ENCODE measurements around the gene MACF1.
A peak's percentile ranks its signal among the peaks of the same experiment; 100 is the strongest.

The MACF1 gene

DNA sequence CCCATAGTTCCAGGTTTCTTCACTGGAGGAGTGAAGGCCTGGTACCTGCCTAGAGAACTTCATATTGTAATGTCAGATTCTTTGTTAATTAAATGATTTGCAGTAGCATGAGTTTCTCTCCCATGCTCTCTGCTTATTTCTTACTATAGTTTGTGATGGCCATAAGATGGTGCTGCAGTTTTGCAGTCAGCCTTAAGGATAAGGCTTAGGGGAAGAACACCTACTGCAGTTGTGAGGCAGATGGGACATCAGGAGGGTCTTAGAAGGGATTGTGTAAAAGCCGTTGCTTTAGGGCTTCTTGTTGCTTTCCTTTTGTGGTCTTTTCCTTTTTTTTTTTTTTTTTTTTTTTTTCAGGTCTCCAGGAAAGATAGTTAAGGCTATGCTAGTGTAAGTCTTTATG is 61.8 kb downstream of the MACF1 start:
- DNase-seq = no peak

DNA sequence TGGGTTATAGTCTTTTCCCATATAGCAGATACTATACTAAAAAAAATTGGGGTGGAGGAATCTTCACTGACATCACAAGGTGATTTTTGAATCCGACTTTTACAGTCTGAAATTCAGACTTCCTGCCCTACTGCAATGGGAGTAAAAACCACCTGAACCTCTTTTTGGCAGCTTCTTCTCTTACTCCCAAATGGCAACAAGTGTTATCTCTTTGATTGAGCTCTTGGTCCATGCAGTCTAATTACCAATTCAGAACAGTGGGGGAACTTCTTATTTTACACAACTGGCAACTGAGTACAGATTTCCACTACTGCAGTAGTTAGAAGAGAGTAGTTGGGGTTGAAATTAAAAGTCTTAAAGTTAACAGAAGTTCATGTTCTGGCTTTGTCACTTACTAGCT is 62.3 kb downstream of the MACF1 start:
- no peak for DNase-seq

DNA sequence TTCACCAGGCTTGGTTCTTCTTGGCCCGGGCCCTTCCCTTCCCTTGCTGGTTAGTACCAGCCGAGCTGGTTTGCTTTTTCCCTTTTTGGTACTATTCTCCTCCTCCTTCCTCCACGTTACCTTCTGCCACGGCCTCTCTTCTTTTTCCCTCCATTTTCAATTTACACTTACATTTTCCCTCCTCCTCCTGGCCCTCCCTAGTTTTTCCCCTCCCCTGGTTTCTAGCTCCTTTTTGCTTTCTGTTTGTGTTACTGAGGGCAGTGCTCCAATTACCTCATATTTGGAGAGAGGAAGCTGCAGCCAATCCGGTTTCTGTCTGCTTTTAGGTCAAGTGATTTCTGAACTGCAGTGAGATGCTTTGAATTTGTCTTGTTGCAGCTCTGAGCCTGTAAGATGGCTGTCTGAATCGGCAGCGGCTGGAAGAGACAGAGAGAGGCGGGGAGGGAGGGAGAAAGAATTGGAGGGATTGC is 63.7 kb downstream of the MACF1 start:
- DNase-seq = peak; percentile 6 to 45

DNA sequence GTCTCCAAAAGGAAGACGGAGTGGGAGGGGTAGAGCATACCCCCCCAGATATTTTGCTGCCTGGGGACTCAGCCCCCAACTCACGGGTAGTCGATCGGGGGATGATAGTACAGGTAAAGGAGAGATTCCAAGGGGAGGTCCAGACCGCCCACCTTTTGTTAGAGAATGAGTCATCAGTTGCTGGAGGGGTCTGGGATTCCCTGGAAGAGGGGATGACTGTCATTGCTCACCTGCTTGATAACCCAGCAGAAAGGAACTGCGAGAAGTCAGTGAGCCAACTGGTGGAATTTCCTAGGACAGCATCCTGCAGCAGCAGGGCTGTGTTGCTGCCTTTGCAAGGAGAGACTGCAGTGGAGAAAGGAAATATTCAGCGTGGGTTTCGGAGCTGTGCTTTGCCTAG is 64.4 kb downstream of the MACF1 start:
- no peak for DNase-seq

DNA sequence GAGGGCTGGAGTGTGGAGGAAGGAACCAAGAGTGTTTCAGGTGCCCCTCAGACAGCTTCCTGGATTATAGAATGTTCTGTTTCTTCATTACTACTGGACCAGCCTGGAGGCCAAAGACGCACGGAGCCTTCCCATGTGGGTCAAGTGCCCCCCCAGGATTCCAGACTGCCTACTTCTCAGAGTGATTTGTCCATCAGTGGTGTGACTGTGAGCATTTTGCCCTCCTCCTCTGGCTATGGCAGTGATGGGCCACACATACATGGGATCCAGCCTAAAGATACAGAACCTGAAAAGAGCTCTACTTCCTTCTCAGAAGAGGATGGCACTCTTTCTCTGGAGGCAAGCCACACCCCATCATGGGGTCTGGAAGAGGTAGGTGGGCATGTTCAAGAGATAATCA is 64.9 kb downstream of the MACF1 start:
- DNase-seq = no peak

DNA sequence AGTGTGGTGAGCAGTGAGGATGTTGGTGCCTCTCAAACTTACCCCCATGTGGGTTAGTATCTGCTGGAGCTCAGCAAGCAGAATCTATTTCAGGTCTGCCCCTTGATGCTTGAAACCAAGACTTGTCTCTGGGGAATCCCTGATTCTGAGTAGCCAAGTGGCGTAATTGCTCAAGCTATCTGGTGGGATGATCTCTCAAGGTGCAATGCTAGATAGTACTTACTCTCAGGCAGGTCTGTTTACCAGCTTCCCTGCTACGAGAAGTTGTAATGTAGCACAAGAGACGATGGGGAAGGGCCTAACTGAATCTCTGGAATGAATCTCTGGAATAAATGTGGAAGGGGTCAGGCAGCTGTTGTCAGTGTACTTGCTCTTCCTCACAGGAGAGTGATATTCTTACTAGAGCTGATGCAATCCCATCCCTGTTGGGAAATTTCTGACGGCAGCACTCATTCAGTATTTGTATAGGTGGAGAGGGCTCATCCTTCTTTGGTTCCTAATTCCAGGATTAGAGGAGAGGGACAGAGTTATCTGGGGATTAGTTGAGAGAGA is 65.4 kb downstream of the MACF1 start:
- peak in 1 of 2 donors; percentile 56 for DNase-seq

DNA sequence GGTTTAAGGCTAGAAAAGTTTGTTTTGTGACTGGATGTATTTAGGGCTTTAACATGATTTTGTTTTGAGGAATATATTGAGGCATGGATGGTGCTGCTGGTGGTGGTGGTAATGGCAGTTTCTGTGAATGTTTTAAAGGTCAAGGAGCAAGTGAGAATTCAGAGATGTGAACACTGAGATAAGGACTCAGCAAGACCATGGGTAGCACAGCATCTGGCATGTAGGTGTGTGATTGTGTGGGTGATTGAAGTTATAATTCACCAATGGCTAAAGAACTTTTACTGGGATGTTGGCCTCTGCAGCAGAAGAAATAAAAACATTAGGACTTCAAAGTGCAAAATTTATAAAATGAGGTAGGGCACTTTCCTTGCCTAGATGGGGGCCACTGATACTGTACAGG is 65.9 kb downstream of the MACF1 start:
- no peak for DNase-seq

DNA sequence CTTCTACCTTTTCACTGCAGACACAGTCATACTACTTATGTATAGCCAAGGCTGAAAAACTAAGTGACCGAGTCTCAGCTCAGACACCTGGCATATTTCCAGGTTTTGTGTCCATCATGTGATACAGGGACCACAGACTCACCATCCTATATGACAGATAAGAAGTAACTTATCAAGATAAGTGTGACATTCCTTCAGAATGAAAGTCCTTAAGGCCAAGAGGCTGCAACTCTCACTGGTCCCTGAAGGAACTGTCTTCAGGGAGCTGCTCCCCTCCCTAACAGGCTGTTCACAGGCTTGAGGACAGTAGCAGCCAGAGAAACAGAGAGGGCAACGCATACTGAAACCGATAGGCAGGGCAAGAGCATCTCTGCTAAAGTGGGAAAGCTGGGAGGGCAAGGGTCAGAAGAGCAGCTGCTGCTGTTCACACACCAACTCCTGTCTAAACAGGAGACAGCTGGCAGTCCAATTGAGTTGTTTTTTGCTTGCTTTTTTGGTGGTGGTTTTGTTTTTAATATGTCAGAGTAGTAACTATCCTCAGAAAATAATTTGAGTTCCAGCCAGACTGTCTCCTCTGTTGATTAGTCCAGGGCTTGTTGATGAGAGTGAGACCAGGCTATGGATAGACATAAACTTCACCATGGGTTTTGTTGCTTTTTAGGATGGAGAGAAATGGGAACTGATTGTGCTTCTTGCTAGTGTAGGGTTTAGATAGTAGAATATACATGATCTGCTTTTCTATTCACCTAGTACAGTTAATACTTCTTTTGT is 67.7 kb downstream of the MACF1 start:
- DNase-seq = no peak

DNA sequence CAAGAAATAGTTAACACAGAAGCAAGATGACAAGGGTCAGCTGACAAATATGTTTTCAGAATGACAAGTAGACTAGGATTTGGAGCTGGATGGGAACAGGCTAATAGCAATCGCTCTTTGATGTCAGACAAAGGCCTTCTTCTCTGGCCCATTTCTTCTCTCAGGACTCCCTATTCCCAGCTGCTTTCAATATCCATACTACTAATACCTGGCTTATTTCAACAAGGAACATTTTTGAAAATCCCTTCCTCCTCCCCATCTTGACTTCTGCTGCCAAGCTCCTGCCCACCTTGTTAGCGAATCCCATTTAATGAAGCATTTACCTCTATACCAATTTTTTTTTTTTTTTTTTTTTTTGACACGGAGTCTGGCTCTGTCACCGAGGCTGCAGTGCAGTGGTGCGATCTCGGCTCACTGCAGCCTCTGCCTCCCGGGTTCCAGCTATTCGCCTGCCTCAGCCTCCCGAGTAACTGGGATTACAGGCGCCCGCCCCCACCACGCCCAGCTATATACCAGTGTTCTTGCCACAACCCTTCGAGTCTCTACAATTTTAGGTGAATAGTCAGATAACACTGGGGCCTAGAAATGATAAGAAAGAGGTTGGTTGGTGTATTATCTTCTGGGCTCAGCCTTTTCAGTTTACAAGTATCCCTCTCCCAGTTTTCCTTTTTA is 68.4 kb downstream of the MACF1 start:
- DNase-seq = no peak

DNA sequence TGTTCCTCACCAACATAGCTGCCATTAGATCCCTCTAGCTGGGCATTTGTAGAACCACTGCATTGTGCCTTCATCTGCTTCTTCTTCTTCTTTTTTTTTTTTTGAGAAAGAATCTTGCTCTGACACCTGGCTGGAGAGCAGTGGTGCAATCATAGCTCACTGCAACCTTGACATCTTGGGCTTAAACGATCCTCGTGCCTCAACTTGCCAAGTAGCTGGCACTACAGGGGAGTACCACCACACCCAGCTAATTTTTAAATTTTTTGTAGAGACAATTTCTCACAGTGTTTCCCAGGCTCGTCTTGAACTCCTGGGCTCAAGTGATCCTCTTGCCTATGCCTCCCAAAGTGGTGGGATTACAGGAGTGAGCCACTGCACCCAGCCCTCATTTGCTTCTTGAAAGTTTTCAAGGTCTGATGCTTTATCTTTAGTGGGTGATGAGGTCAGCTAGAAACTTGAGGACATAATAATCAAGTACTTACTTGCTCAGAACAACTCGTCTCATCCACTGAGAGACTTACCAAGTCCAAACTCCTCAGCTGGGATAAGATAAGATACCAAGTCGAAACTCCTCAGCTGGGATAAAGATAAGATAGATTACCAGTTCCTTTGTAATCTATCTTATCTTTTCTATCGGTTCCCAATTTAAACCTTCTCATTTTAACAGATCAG is 71.5 kb downstream of the MACF1 start:
- DNase-seq = no peak

DNA sequence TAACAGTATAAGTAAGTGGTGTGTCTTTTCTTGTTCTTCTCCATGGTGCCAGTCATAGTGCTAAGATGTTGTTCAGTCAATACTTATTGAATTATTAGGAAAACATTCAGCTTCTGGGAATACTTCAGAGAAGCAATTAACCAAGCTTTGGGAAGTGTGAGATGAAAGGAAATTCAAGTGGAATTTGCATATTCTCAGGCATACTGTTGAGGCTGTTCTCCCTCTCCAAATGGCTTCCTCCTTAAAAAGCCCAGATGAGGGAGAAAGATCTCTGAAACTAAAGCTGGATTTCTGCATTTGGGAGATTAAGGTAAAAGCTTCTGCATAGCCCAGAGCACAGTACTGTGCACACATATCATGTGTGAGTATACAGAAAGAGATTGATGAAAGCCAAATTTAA is 73.4 kb downstream of the MACF1 start:
- DNase-seq = no peak

DNA sequence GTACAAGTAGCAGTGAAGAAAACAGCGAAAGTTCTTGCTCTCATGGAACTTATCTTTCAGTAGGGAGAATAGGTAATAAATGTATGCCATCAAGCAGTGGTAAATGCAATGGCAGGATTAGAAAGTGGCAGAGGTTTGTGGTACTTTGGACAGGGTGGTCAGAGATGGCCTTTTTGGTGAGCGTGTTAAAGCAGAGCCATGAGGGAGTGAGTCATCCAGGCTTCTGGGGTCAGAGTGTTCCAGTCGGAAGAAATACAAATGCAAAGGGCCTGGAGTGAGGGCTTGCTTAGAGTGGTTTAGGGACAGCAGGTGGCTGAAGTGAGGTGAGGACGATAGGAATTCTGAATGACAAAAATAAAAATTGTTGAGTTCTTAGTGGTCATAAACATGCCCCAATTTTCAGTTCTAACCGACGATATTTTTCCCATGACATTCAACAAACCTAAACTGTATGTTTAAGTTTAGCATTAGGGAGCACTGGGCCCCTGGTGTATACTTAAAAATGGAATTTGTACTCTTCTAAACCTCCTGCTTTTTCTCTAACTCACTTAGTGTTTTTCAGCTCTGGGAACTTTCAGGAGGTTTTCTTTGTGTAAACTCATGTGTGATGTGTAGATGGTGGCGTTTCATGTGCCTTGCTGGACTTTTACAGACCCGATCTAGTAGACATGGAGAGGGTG is 78.2 kb downstream of the MACF1 start:
- DNase-seq = no peak

DNA sequence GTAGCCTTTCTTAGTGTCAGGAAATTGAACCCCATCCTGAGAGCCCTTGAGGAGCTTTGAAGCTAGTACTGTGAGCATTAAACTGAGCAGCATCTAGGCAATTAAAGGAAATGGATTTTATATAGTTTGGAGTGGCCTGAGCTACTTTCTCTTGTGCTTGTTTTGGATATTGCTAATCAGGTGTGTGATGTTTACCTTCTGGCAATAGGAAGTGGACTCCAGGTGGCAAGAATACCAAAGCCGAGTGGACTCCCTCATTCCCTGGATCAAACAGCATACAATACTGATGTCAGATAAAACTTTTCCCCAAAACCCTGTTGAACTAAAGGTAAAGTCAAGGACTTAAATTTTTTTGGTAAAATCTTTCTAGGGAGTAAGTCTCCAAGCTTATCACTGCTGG is 79.4 kb downstream of the MACF1 start:
- DNase-seq = no peak

DNA sequence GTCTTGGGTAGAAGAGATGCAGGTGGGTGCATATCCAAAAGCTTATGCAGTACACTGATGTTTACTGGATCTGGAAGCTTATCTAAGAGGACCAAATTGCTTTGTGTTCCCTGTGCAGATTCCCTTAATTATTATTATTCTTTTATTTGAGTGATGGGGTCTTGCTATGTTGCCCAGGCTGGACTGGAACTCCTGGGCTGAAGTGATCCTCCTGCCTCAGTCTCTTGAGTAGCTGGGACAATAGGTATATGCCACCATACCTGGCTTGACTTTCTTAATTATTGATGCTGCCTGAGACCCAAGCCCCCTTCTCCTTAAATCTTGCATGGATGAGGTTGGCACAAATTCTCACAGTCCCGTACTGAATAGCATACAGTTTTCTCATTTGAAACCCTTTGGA is 83.0 kb downstream of the MACF1 start:
- no peak for DNase-seq

DNA sequence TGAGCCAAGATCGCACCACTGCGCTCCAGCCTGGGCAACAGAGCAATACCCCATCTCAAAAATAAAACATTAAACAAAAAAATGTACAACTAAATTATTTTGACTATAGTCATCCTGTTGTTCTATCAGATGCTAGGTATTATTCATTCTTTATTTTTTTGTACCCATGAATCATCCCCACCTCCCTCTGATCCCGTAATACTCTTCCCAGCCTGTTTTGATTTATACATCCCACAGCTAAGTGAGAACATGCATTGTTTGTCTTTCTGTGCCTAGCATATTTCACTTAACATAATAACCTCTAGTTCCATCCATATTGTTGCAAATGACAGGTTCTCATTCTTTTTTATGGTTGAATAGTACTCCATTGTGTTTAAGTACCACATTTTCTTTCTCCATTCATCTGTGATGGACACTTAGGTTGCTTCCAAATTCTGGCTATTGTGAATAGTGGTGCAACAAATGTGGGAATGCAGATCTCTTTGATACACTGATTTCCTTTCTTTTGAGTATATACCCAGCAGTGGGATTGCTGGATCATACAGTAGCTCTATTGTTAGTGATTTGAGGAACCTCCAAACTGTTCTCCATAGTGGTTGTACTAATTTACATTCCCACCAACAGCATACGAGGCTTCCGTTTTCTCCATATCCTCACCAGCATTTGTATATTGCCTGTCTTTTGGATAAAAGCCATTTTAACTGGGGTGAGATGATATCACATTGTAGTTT is 84.4 kb downstream of the MACF1 start:
- DNase-seq = no peak

DNA sequence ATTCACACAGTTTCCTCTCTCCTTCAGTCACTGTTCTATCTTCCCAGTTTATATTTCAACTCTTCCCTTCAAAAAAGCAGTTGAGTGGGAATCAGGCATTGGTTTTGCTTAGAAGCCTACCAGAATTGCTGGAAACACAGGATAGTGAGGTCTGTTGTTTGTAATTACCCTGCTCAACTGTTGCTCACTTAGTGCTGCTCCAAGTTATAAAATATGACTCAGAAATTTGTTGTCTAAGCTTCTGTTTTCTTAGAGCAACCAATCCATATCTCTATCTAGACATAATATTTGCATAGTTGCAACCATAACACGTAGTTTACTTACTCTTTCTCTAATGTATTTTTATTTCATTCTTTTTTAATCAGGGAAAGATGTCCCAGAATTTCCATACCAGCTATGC is 87.9 kb downstream of the MACF1 start:
- no peak for DNase-seq

DNA sequence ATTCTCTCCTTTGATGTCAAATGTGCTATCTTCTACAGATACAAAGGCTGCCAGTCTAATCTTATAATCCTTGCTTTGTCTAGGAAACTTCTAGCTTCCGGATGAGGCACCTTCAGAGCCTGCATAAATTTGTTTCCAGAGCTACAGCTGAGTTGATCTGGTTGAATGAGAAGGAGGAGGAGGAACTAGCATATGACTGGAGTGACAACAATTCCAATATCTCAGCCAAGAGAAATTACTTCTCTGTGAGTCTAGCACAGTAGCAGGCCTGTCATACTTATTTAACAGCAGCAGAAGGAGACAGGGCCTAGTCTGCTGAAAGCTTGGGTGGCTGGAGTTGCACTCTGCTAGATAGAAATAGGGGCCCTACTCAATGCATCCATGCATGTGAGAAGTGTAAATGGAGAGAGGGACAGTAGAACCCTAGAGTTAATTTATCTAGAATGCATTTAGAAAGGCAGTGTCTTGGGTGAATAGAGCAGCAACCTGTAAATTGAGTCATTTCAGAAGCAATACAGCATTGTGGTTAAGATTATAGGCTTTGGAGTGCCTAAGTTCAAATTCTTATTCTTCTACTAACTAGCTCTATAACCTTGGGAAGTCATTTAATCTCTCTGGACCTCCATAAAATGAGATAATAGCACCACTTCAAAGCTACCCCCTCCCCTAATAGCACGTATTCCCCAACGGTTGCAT is 89.0 kb downstream of the MACF1 start:
- DNase-seq = no peak

DNA sequence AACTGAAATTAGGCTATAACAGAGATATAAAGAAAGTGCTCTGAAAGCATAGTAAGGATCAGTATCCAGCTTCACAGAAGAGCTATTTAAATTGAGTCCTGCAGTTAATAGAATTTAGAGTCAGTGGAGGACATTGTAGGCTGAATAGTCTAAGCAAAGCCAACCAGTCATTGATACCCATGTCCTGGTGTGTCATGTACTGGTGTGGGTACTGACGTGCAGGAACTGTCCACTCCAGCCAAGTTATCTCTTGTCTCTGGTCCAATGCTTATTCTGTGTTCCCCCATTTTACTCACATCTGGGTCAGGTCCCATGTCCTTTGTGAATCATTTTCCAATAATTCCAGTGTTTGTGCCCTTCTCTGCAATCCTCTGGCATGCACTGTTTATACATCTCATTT is 90.0 kb downstream of the MACF1 start:
- DNase-seq = no peak

DNA sequence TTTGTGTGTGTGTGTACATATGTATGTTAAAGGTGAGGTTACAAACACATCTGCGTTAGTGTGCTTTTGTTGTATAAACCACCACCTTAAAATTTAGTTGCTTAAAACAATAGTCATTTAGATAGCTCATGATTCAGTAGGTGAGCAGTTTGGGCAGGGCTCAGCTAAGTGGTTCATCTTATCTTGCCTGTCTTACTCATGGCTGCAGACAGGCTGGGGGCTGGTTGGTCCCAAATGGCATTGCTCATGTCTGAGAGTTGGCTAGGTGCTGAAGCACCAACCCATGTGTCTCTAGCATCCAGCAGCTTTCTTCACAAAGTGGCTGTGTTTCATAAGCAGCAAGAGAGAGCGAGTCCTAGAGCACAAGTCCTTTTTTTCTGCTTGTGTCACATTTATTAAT is 91.4 kb downstream of the MACF1 start:
- no peak for DNase-seq

DNA sequence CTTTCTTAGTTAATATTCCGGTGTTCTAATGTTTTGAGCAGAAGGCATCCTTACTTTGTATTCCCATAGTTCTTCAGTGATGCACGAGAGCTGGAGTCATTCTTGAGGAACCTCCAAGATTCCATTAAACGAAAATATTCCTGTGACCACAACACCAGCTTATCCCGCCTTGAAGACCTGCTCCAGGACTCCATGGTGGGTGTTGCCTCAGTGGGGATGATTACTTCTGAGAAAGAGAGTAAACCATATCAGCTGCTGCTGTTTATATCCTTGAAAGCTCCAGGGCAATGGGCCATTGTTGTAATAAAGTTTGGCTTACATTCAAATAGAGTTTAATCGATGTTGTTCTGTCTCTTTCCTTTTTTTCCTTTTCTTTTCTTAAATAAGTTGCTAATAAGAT is 93.1 kb downstream of the MACF1 start:
- DNase-seq = no peak

DNA sequence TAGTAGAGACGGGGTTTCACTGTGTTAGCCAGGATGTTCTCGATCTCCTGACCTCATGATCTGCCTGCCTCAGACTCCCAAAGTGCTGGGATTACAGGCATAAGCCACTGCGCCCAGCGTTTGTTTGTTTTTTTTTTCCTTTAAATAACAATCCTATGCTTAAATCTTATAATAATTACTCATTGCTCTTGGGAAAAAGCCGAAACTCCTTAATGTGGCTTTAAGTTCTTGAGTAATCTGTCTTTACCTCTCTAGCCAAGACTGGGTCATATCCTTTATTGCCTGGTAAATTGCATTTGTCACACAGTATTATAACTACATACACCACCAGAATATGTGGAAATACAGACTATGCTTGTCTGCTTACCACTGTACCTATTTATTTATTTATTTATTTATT is 97.1 kb downstream of the MACF1 start:
- DNase-seq = no peak

DNA sequence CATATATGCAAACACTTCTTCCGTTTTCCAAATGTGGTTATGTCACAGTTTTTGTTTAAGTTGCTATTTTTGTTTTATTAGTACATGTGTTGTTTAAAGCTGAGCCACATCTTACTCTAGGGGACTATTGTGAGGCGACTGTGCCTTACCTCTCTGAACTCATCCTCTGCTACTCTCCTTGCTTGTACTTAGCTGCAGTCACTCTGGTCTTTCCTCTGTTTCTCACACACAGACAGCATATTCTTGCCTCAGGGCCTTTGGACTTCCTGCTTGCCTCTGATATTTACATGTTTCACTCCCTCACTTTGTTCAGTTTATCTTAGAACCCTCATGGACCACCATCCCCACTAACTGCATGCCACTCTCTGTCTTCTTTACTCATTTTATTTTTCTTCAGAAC is 101.1 kb downstream of the MACF1 start:
- no peak for DNase-seq
